Caki2 (cell line): ENCODE results near the gene TELO2. TPM values are rescaled to one million over a fixed set of nuclear protein-coding genes. Genes with fewer than 3 reads are reported as not detected.

Source experiments
- DNase-seq: peaks from one replicate; pipeline ENCODE4 v3.0.0-alpha.2; 2015; ENCODE audit warnings: low read depth
- in situ Hi-C: cut with HindIII; loops from 2 replicates; pipeline ENCODE4 v1.10.0; 2016; ENCODE audit warnings: low sequenced_read_pairs, low pct_unique_long_range_greater_than_20kb, mixed read lengths
- total RNA-seq: library from RNA; depleted of rRNA; stranded (reverse); fragments of >200 nt; shearing (Covaris generic); gene quantifications from 2 replicates; pipeline ENCODE4 v1.2.3, GENCODE V29; 2014; ENCODE audit warnings: low replicate concordance; rRNA removed

The TELO2 gene
- 77.2 and 81.8 TPM in 2 replicates for total RNA-seq

GRCh38 chr16:1492923-1493745 is at the start of gene TELO2:
TSS of gene TELO2 (plus strand) at chr16:1493360. CDS start at chr16:1494282, 922 bp downstream.
- in situ Hi-C loops: no loop called here
- peak; percentile 88 for DNase-seq

GRCh38 chr16:1443403-1443973 is 49.7 kb upstream of the TELO2 start:
- no peak for DNase-seq
- in situ Hi-C loops: no loop called here

- in situ Hi-C loops: no loop called here
- no peak for DNase-seq
Observed at GRCh38 chr16:1443980-1444729, 49.0 kb upstream of the TELO2 start, which contains the start of gene CCDC154. TSS of gene CCDC154 (minus strand) at chr16:1444556. CDS start at chr16:1444322, 234 bp downstream.

- no peak for DNase-seq
- in situ Hi-C loops: no loop called here
Observed at GRCh38 chr16:1444730-1445517, 48.2 kb upstream of the TELO2 start.

GRCh38 chr16:1445518-1446203 is 47.5 kb upstream of the TELO2 start:
- no peak for DNase-seq
- in situ Hi-C loops: no loop called here

GRCh38 chr16:1446296-1447080 is 46.7 kb upstream of the TELO2 start:
- no peak for DNase-seq
- in situ Hi-C loops: no loop called here

- no peak for DNase-seq
- in situ Hi-C loops: no loop called here
Observed at GRCh38 chr16:1447965-1448364, 45.2 kb upstream of the TELO2 start.

- DNase-seq: no peak
- in situ Hi-C loops: no loop called here
Observed at GRCh38 chr16:1448536-1449116, 44.5 kb upstream of the TELO2 start.

GRCh38 chr16:1449201-1449788 is 43.9 kb upstream of the TELO2 start:
- in situ Hi-C loops: no loop called here
- DNase-seq: no peak

GRCh38 chr16:1450218-1450617 is 42.9 kb upstream of the TELO2 start:
- in situ Hi-C loops: no loop called here
- DNase-seq: no peak

GRCh38 chr16:1450841-1451240 is 42.3 kb upstream of the TELO2 start:
- DNase-seq: no peak
- in situ Hi-C loops: no loop called here

GRCh38 chr16:1451702-1452392 is 41.3 kb upstream of the TELO2 start:
- no peak for DNase-seq
- in situ Hi-C loops: no loop called here

GRCh38 chr16:1452530-1452929 is 40.6 kb upstream of the TELO2 start:
- no peak for DNase-seq
- in situ Hi-C loops: no loop called here

GRCh38 chr16:1453316-1453715 is 39.8 kb upstream of the TELO2 start:
- no peak for DNase-seq
- in situ Hi-C loops: no loop called here

GRCh38 chr16:1454561-1454960 is 38.6 kb upstream of the TELO2 start:
- in situ Hi-C loops: no loop called here
- DNase-seq: no peak
